Measurements from ENCODE around the gene TANC1.
"Not testable (repeated sequence)": the region's sequence is repeated elsewhere in the genome, so short reads cannot be mapped to it uniquely, and the experiment has no call there.

Gene TANC1

GRCh38 chr2:159088906-159089305 is 120.5 kb downstream of the TANC1 start:
- DNase-seq (ENCODE audit: low read depth, low spot score) = no peak

- DNase-seq (ENCODE audit: low read depth, low spot score) = no peak
Observed at GRCh38 chr2:159089543-159089942, 121.1 kb downstream of the TANC1 start.

GRCh38 chr2:159090514-159091201 is 122.2 kb downstream of the TANC1 start:
- DNase-seq (ENCODE audit: low read depth, low spot score) = no peak

- no peak for DNase-seq (ENCODE audit: low read depth, low spot score)
Observed at GRCh38 chr2:159091381-159091780, 122.9 kb downstream of the TANC1 start.

- DNase-seq (ENCODE audit: low read depth, low spot score) = no peak
Observed at GRCh38 chr2:159091976-159092375, 123.5 kb downstream of the TANC1 start.

GRCh38 chr2:159093497-159093896 is 125.1 kb downstream of the TANC1 start:
- no peak for DNase-seq (ENCODE audit: low read depth, low spot score)

- no peak for DNase-seq (ENCODE audit: low read depth, low spot score)
Observed at GRCh38 chr2:159094173-159094737, 125.8 kb downstream of the TANC1 start.

GRCh38 chr2:159095813-159096212 is 127.4 kb downstream of the TANC1 start:
- DNase-seq (ENCODE audit: low read depth, low spot score) = no peak

- DNase-seq (ENCODE audit: low read depth, low spot score) = not testable (repeated sequence)
Observed at GRCh38 chr2:159096302-159096855, 127.9 kb downstream of the TANC1 start.

- no peak for DNase-seq (ENCODE audit: low read depth, low spot score)
Observed at GRCh38 chr2:159096901-159097300, 128.5 kb downstream of the TANC1 start.

GRCh38 chr2:159098361-159098760 is 129.9 kb downstream of the TANC1 start:
- DNase-seq (ENCODE audit: low read depth, low spot score) = no peak

GRCh38 chr2:159098921-159099411 is 130.5 kb downstream of the TANC1 start:
- DNase-seq (ENCODE audit: low read depth, low spot score) = no peak

GRCh38 chr2:159101755-159102489 is 133.5 kb downstream of the TANC1 start:
- no peak for DNase-seq (ENCODE audit: low read depth, low spot score)

GRCh38 chr2:159103411-159103810 is 135.0 kb downstream of the TANC1 start:
- DNase-seq (ENCODE audit: low read depth, low spot score) = no peak

GRCh38 chr2:159106109-159106508 is 137.7 kb downstream of the TANC1 start:
- no peak for DNase-seq (ENCODE audit: low read depth, low spot score)

- DNase-seq (ENCODE audit: low read depth, low spot score) = no peak
Observed at GRCh38 chr2:159108181-159108893, 139.9 kb downstream of the TANC1 start.

GRCh38 chr2:159109517-159109916 is 141.1 kb downstream of the TANC1 start:
- DNase-seq (ENCODE audit: low read depth, low spot score) = no peak

GRCh38 chr2:159110784-159111183 is 142.3 kb downstream of the TANC1 start:
- no peak for DNase-seq (ENCODE audit: low read depth, low spot score)

GRCh38 chr2:159111346-159111927 is 143.0 kb downstream of the TANC1 start:
- no peak for DNase-seq (ENCODE audit: low read depth, low spot score)

GRCh38 chr2:159114835-159115234 is 146.4 kb downstream of the TANC1 start:
- DNase-seq (ENCODE audit: low read depth, low spot score) = no peak

- DNase-seq (ENCODE audit: low read depth, low spot score) = no peak
Observed at GRCh38 chr2:159116922-159117321, 148.5 kb downstream of the TANC1 start.

All from activated CD4-positive, CD25-positive, alpha-beta regulatory T cell treated with anti-CD3 and anti-CD28 coated beads, Interleukin-2, amount 50 U/mL, for 16 hours (primary cell).